Measurements from ENCODE around the gene TIFAB. TPM values are rescaled to one million over a fixed set of nuclear protein-coding genes. Genes with fewer than 3 reads are reported as not detected.

Gene TIFAB
- total RNA-seq, 3 donors from 2014 or later = 0.28 to 0.36 (median 0.29) TPM

DNA sequence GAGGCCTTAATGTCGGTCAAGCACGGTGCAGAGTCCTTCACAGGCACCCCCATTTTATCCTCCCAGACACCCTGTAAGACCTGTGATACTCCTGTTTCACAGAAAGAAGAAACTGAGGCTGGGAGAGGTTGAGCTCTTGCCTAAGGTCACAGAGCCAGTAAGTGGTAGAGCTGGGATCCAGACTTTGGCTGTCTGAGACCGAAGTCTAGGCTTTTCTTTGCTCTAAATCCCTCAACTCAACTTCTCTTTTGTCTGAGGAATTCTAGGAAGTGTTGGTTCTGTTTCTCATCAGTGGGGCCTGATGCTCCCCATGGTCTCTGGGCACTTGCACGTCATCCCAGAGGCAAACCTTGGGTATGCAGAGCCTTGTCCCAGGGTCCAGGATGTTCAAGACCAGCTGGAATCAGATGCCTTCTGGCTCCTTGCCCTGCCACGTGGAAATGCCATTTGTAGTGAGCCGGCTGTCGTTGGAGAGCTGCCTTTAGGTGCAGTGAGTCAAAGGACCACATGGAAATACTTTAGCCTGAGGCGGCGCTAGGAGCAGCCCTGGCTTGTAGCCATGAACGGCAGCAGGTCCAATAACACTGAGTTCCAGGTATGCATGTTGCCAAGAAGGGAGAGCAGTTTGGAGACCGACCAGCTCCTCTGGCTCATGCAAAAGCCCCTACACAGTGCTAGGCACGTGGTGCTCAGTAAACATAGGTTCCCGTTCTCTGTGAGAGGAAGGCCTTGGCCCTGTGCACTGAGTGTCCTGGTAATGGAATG, 14.2 kb downstream of the TIFAB start:
- Histone ChIP-seq H3K9me3 (no peaks in the 10 kb centered on the region), H3K36me3 (ENCODE audit: low read depth) (no peaks in the 10 kb centered on the region), H3K4me3 (no peak overlapping the region), H3K4me1 (ENCODE audit: low read depth) (no peaks in the 10 kb centered on the region)
- intact Hi-C loops (cut with DNase I, micrococcal nuclease) = no loop called here
- peak; percentile 27 for ATAC-seq
- TF ChIP-seq, protein P1, sequence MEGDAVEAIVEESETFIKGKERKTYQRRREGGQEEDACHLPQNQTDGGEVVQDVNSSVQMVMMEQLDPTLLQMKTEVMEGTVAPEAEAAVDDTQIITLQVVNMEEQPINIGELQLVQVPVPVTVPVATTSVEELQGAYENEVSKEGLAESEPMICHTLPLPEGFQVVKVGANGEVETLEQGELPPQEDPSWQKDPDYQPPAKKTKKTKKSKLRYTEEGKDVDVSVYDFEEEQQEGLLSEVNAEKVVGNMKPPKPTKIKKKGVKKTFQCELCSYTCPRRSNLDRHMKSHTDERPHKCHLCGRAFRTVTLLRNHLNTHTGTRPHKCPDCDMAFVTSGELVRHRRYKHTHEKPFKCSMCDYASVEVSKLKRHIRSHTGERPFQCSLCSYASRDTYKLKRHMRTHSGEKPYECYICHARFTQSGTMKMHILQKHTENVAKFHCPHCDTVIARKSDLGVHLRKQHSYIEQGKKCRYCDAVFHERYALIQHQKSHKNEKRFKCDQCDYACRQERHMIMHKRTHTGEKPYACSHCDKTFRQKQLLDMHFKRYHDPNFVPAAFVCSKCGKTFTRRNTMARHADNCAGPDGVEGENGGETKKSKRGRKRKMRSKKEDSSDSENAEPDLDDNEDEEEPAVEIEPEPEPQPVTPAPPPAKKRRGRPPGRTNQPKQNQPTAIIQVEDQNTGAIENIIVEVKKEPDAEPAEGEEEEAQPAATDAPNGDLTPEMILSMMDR (IDR thresholded peaks at IDR 0.05) = no peak
- DNase-seq = peak in 2 of 3 donors; percentile 55 to 66

DNA sequence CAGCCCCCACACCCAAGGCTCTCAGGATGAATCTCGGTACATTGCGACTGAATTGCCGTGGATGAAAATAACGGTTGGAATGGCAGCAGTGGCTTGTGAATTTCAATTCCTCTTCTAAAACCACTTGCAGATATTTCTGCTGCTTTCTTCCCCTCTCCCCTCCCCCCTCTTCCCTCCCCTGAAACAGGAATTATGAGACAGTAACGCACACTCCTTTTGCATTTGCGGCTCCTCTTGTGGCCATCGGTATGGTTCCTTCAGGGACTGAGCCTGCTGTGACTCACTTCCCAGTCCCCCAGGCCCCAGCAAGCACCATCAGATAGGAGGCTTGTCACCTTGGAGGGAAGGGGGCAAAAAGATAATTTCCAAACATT, 14.7 kb downstream of the TIFAB start:
- intact Hi-C loops (cut with DNase I, micrococcal nuclease) = no loop called here
- Histone ChIP-seq H3K4me3 (no peak overlapping the region), H3K36me3 (ENCODE audit: low read depth) (no peaks in the 10 kb centered on the region), H3K9me3 (no peaks in the 10 kb centered on the region), H3K4me1 (ENCODE audit: low read depth) (no peaks in the 10 kb centered on the region)
- peak; percentile 22 for ATAC-seq
- TF ChIP-seq, protein P1 (IDR thresholded peaks at IDR 0.05) = no peak
- peak in 1 of 3 donors; percentile 29 for DNase-seq

DNA sequence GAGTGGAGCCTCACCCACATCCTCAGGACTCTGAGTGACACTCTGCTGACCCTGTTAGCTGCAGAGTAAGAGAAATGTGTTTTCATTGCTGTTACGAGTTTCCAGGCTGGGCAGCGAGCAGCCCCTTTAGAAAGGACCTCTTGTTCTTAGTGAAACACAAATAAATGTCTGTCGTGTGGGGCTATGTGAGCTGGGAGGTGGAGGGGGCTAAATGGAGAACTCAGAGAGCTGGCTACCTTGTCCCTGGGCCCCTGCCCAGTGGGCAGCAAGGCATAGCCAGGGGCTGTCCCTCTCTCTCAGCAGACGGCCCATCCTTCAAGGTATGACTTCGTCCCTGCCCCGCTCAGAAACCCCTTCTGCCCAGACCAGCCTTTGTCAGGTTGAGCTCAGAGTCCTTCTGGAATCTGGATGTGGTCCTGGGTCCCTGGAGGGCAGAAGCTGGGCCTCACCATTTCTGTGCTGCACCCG, 15.2 kb downstream of the TIFAB start:
- no peak for DNase-seq
- no peak overlapping the region for H3K4me3 ChIP-seq
- TF ChIP-seq, protein P1 (IDR thresholded peaks at IDR 0.05) = no peak
- H3K4me1 ChIP-seq (ENCODE audit: low read depth) = no peaks in the 10 kb centered on the region
- ATAC-seq = no peak
- H3K9me3 ChIP-seq = no peaks in the 10 kb centered on the region
- intact Hi-C loops (cut with DNase I, micrococcal nuclease) = no loop called here
- H3K36me3 ChIP-seq (ENCODE audit: low read depth) = no peaks in the 10 kb centered on the region

DNA sequence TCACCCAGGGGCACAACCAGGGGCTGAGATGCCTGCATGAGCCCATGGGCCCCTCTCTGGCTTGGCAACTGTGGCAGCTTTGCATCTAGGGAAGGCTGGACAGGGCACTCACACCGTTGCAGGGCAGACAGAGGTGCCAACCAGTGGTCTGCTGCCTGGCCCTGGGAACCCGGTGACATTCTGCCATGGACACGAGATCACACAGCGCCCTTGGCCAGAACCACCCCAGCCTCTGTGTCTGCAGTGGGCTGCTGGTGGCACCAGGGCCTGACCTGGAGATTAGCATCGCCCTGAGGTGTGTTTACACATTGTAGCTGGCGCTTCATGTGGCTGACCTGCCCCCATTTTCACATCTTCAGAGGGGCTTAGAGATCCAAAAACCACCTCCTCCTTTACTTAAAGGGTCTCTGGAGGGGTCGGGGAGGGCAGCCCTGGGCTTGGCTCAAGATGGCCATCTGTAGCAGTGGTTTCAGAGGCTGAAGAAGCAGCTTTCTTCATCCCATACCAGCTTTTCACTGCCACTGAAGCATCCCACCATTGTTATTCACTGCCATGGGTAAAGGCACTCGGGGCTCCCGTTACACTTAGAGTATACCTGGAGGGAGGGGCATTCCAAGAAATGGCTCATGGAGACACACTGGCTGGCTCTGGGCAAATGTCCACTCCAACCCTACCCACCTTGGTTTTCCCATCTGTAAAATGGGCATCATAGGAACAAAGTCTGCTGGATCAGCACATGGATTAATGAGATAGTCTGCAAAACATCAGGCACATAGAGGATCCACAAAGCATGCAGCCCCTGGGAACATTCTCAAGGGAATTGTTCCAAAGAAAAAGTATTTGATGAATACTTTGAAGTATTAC, 16.5 kb downstream of the TIFAB start:
- TF ChIP-seq, protein P1 (IDR thresholded peaks at IDR 0.05) = no peak

DNA sequence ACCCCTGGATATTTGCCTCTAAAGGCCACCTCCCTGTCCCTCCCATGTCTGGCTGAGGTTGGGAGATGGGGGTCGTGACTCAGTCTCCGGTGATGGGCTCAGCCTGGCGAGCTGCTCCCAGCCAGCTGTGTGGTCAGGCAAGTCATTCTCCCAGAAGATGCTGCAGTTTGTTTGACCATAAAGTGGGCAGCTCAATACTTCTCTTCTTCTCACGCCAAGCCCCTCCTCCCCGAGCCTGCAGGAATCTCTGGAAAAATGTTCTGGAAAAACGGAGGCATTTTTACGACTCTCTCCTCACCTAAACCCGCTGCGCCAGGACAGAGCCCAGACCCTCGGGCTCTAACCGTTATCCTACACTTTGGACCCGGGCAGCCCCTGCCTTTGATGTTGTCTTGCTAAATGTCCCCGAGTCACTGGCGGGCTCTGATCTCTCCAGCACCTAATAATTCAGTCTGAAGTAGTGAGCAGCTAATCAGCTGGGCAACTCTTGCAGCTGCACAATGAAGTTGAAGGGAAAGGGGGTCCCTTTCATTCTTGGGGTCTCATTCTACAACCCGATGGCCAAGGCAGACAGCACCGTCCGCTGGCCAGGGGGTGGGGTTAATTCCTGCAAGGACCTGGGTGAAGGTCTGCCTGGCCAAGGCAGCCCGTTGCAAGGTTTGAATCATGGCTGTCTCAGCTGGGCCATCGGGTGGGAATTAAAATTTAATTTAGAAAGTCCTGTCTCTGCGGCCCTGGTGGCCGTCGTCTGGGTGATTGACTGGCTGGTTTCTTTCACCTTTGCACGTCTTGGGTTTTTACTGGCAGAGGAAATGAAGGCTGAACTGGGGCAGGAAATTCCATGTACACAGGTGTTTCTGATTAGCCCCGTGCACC, 17.3 kb downstream of the TIFAB start:
- ATAC-seq (no peak), DNase-seq (no peak)
- Histone ChIP-seq H3K4me3 (no peak overlapping the region), H3K4me1 (ENCODE audit: low read depth) (no peaks in the 10 kb centered on the region), H3K36me3 (ENCODE audit: low read depth) (no peaks in the 10 kb centered on the region), H3K9me3 (no peaks in the 10 kb centered on the region)
- TF ChIP-seq, protein P1 (IDR thresholded peaks at IDR 0.05) = no peak
- intact Hi-C loops (cut with DNase I, micrococcal nuclease) = no loop called here

More for the DNA sequence above, 16.5 kb downstream of the TIFAB start:
- Histone ChIP-seq H3K4me3 (no peak overlapping the region), H3K4me1 (ENCODE audit: low read depth) (no peaks in the 10 kb centered on the region), H3K36me3 (ENCODE audit: low read depth) (no peaks in the 10 kb centered on the region), H3K9me3 (no peaks in the 10 kb centered on the region)
- ATAC-seq (no peak), DNase-seq (no peak)
- intact Hi-C loops (cut with DNase I, micrococcal nuclease) = no loop called here
